Activated CD4-positive, alpha-beta T cell treated with anti-CD3 and anti-CD28 coated beads, Interleukin-2, amount 50 U/mL, for 4 hours (primary cell): Measurements from ENCODE around the gene SHISAL1.

ENCODE experiments used
- DNase-seq, 2 experiments: peaks; one replicate each; pipeline ENCODE4 v3.0.0-alpha.2; 2020

The SHISAL1 gene

DNA sequence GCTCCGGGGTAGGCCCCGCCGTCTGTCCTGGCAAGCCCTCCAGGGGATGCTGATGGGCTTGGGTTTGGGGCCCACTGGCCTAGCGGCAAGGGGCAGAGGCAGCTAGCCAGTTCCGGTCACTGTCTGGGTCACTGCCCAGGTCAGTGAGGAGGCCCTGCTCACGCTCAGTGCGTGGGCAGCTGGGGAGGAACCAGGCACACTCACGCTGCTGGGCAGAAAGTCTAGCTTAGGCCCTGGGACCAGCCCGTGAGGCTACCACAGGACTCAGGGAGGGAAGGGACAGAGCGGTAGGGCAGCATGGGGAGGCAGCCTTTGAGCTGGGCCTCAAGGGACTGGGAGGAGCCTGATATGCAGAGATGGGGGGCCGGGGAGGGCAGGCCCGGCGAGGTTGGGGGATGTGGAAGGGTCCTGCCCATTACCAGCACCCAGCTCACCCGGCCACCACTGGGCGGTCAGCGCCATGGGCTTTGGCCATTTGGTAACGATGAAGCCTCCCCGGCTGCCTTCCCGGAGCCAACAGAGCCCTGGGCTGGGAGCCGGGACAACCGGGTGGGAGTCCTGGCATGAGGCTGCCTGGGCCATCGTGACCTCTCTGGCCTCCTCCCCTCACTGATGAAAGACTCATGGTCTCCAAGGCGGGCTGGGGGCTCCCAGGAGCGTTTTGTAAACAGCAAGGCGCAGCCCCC is 14.2 kb downstream of the SHISAL1 start:
- DNase-seq = no peak

DNA sequence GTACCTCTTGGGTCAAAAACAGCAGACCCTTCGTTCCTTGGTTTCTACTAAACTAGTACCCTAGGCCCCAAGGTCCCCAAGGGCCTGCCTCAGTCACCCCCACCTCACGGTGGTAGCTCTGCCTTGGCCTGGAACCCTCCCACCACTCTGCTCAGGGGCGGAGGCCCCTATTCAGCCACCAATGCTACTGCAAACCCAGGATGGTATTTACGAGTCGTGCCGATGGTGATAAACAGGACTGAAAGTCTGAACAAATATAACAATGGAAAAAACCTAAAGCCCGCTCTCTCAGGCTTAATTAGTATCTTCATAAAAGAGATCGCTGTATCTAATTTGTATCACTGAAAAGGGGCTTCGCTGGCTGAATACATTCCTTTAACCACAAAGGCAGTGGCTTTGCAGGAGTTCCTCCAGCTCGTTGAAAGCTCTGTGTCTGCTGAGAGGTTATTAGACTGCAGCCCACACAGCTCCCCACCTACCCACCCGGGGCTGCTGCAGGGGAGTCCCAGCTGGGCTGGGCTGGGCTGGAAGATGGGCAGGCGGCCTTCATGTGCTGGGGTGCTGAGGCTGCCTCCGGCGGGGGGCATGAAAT is 15.2 kb downstream of the SHISAL1 start:
- no peak for DNase-seq

GRCh38 chr22:44295406-44295805 is 17.3 kb downstream of the SHISAL1 start:
- DNase-seq = no peak

- DNase-seq = no peak
Observed at GRCh38 chr22:44293876-44294275, 18.9 kb downstream of the SHISAL1 start.

GRCh38 chr22:44293034-44293433 is 19.7 kb downstream of the SHISAL1 start:
- DNase-seq = no peak

- DNase-seq = no peak
Observed at GRCh38 chr22:44292521-44292920, 20.2 kb downstream of the SHISAL1 start.

- DNase-seq = no peak
Observed at GRCh38 chr22:44291674-44292360, 20.9 kb downstream of the SHISAL1 start.

GRCh38 chr22:44291265-44291664 is 21.5 kb downstream of the SHISAL1 start:
- DNase-seq = no peak

GRCh38 chr22:44289414-44290171 is 23.2 kb downstream of the SHISAL1 start:
- no peak for DNase-seq

DNA sequence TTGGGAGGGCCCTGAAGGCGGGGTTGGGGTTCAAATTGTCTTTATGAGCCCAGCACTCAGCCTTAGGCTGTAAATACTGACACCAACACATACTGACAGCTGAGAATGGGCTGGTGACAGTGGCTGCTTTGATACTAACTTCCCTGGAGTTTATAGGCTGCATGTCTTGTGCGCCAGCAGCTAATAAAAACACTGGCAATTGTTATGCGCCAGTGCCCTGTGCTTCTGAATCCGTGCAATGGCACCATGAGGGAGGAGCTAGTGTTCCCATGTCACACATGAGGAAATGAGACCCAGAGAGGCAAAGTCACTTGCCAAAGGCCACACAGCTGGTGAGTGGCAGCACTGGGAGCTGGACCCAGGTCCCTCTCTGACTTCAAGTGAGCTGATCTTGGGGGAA is 23.8 kb downstream of the SHISAL1 start:
- no peak for DNase-seq

- no peak for DNase-seq
Observed at GRCh38 chr22:44287741-44288140, 25.0 kb downstream of the SHISAL1 start.

- no peak for DNase-seq
Observed at GRCh38 chr22:44287121-44287693, 25.5 kb downstream of the SHISAL1 start.

- no peak for DNase-seq
Observed at GRCh38 chr22:44286646-44287045, 26.1 kb downstream of the SHISAL1 start.

- DNase-seq = no peak
Observed at GRCh38 chr22:44284711-44285110, 28.0 kb downstream of the SHISAL1 start.

- no peak for DNase-seq
Observed at GRCh38 chr22:44281768-44282637, 30.7 kb downstream of the SHISAL1 start.

DNA sequence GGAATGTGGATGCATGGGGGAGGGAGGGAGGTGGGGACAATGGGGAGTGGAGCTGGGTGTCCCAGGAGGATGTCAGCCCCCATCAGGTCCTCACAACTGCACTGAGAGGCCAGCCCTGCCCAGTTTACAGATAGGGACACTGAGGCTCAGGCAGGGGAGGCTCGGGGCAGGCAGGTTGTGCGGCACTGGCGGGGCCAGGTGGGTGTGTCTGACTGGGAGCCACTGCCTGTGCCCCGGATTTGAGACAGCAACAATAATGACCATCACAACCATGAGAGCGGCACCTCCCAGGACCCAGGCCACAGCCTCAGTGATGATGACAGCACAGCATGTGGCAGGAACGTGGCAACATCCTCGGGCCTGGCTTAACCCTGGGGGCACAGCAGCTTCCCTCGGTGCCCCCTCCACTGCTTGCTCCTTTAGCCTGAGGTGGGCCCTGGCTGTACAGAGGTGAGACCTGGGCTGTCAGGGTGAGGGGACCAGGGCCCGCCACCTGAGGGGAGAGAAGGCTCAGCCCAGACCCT is 32.0 kb downstream of the SHISAL1 start:
- no peak for DNase-seq

GRCh38 chr22:44279069-44279360 is 33.7 kb downstream of the SHISAL1 start:
- DNase-seq = no peak

- no peak for DNase-seq
Observed at GRCh38 chr22:44278243-44279068, 34.3 kb downstream of the SHISAL1 start.

DNA sequence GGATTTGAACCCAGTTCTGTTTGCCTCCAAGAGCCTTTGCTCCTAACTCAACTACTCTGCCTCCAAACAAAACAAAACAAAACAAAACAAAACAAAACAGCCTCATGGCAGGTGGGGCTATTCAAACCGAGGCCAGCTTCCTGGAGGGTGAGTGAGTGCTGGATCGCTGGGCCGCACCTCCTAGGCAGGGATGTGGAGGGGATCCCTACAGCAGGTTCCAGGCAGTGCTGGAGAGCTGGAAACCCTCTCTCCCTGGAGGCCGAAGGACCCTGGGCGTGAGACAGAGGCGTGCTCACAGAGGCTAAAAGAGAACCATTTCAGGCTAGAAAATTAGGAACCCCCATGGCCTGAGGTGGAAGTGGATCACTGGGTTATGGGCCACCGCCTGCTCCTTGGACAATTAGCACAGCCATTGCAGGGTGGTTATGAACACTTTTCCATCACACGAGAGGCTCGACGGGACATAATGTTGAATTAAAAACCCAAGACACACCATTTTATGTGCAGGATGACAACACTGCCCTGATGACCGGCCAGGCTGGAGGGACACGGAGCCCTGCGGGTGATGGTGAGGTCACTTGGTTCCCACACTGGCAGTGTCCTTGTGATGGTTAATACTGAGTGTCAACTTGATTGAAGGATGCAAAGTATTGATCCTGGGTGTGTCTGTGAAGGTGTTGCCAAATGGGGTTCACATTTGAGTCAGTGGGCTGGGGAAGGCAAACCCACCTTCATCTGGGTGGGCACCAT is 35.2 kb downstream of the SHISAL1 start:
- DNase-seq = no peak

DNA sequence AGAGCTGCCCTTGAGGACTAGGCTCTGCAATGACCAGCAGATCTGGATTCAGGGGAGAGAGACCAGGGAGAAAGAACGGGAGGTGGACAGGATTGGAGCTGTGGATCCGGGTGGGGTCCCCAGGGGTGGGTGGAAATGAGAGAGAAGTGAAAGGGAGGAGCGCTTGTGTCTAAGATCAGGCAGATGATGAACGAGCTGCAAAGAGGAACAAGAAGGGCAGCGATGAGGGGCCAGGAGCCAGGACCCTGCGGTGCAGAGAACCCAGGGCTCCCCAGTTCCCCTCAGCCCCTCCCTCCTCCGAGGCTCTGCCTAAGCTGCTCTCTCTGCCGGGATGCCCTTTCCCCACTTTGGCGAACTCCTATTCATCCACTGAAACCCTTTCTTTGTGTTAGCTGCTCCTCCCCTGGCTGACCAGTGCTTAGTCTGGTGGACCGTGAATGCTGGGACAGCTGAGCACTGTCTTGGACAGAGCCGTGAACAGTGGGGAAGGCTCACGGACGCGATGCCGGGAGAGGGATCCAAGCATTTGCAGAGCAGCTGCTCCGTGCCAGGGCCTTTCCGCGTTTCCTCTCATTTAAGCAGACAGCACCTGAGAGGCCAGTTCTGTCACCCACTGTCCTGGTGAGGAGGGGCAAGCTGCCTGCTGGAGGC is 35.9 kb downstream of the SHISAL1 start:
- DNase-seq = no peak
